Cardiac atrium fibroblast (primary cell): ENCODE results near the gene FASN. TPM values are rescaled to one million over a fixed set of nuclear protein-coding genes. Genes with fewer than 3 reads are reported as not detected.

Experiments
- total RNA-seq: library from RNA; depleted of rRNA; stranded (reverse); fragments of >200 nt; gene quantifications from 2 replicates; pipeline ENCODE4 v1.2.3, GENCODE V29; 2015

FASN gene
- total RNA-seq, result 80.9 and 170 TPM in 2 replicates

DNA sequence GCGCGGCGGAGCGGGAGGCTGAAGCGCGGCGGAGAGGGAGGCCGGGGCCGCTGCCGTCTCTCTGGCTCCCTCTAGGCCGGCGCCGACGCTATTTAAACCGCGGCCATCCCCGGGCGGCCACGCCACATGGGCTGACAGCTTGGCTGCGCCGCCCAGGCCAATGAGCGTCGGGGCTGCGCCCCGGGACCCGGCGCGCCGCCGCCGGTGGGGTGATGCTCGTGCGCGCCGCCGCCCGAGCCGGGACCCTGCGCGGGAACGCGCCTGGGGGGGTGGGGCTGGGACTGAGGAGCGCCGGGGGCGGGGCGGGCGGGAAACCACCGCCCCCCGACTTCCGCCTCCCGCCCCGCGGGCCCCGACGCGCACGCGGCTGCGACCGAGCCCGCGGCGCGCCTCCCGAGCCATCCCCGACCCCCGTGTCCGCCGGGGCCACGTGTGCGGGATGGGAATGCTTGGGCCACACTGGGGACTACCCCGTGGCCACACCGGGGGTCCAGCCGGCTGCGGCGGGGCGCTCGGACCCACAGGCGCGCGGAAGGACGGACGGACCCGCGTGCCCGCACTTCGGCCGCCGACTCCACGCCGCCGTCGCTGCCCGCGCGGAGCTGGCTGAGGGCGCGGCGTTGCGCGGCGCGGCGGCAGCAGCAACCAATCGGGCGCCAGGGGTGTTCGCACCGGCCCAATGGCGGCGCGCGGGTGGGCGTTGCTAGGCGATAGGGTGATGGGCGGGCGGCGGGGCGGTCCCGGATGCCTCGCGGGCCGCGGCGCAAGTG, at the start of gene FASN:
Gene FASN, minus strand, starts transcription at position 68 of the 770 bp plus-strand sequence. CDS start 1,791 bp downstream, outside the sequence.

GRCh38 chr17:82065638-82066303, 32.3 kb downstream of the FASN start, which contains the start of gene DUS1L:
Gene DUS1L, minus strand, starts transcription at chr17:82065804. Its CDS starts 745 bp downstream, at chr17:82065059.

DNA sequence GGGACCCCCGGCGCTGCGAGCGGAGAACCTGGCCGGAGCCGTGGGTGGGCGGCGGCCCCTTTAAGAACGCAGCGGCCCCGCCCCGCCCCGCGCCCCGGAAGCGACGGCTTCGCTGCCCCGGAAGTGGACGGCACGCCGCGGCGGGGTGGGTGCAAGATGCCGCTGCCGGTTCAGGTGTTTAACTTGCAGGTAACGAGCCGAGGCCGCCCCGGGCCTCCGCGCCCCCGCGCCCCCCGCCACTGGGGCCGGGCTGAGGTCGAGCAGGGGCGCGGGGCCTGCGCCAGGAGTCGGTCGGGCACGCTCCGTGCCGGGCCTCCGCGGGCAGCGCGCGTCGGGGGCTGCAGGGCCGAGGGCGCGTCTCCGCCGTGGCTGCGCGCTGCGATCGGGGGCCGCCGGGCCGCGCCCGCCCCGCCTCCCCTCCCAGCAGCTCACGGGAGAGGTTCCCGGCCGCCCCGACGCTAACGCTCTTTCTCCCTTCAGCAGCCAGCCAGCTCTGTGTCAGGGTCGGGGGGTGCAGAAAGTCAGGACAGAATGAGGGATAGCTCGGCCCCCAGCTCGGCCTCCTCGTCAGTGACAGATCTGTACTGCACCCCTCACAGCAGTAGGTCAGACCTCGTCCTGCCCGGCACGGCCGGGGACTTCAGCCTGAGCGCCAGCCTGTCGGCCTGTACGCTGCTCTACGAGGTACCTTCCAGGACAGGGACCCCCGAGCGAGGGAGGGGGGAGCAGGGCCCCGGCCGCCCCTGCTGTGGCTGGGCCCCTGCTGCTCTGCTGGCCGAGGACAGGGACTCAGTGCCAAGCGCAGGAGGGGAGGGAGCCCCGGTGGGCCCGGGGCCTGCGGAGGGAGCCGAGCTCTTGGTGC, 46.0 kb downstream of the FASN start, which contains the start of the genes GPS1 and RFNG:
Gene GPS1, plus strand, starts transcription at position 123 of the 862 bp plus-strand sequence. Its CDS starts 34 bp downstream, at position 157.
Gene RFNG, minus strand, starts transcription at position 36 of the 862 bp plus-strand sequence. CDS start 45 bp downstream, outside the sequence.

GRCh38 chr17:82037092-82037888, 60.7 kb downstream of the FASN start, which contains the start of gene DCXR:
Gene DCXR, minus strand, starts transcription at chr17:82037697. Its CDS starts 15 bp downstream, at chr17:82037682.

DNA sequence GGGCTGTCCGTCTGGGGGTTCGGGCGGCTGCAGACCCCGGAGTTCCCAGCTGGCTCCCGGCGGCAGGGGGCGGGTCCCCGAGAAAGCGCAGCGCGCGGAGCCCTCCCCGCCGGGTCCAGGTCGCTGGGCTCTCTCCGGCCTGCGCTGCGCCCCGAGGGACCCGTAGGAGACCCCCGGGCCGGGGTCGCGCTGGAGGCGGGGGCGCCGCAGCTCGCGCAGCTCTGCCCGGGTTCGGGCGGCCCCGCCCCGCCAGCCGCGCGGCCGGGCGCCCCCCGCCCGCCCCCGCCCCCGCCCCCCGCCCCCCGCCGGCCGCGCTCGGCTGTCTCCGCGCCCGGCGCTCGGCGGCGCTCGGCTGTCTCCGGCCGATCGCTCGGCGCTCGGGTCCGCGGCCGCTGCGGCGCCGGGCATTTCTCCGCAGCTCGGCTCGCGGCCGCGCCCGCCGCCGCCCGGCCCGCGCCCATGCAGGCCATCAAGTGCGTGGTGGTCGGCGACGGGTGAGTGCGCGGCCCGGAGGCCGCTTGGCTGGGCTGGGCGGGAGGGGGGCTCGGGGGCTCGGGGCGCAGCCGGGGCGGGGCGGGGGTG, 66.6 kb downstream of the FASN start, which contains the start of gene RAC3:
Gene RAC3, plus strand, starts transcription at position 376 of the 582 bp plus-strand sequence. Its CDS starts 84 bp downstream, at position 460.

Other genes with a start within 250 kb of the FASN start
- gene P4HB, start 237.7 kb downstream of the FASN start, total RNA-seq, result 3,334 and 3,459 TPM in 2 replicates
- gene ARHGDIA, start 226.9 kb downstream of the FASN start, total RNA-seq, result 303 and 339 TPM in 2 replicates
- gene ALYREF, start 206.7 kb downstream of the FASN start, total RNA-seq, result 55.6 and 108 TPM in 2 replicates
- 195 and 225 TPM in 2 replicates for gene ANAPC11, start 206.5 kb downstream of the FASN start, total RNA-seq
- gene NPB, start 196.0 kb downstream of the FASN start, total RNA-seq, result 6.6 TPM in 1 of 2 replicates, not detected in the other
- 28.3 and 50.5 TPM in 2 replicates for gene PCYT2, start 186.8 kb downstream of the FASN start, total RNA-seq
- gene SIRT7, start 180.1 kb downstream of the FASN start, total RNA-seq, result 13.1 and 14.3 TPM in 2 replicates
- 12.8 and 18.1 TPM in 2 replicates for gene MAFG, start 170.5 kb downstream of the FASN start, total RNA-seq
- gene PYCR1, start 160.9 kb downstream of the FASN start, total RNA-seq, result 155 and 219 TPM in 2 replicates
- not detected in 2 replicates for gene MYADML2, start 151.0 kb downstream of the FASN start, total RNA-seq
- not detected in 2 replicates for gene NOTUM, start 137.0 kb downstream of the FASN start, total RNA-seq
- 14.3 and 17.8 TPM in 2 replicates for gene ASPSCR1, start 120.6 kb downstream of the FASN start, total RNA-seq
- gene CENPX, start 75.4 kb downstream of the FASN start, total RNA-seq, result 69.9 and 77.9 TPM in 2 replicates
- gene LRRC45, start 74.9 kb downstream of the FASN start, total RNA-seq, result 7.9 and 8.8 TPM in 2 replicates
- 32.6 and 38.8 TPM in 2 replicates for gene RAC3, start 66.6 kb downstream of the FASN start, total RNA-seq
- gene DCXR, start 60.5 kb downstream of the FASN start, total RNA-seq, result 83.4 and 156 TPM in 2 replicates
- gene RFNG, start 46.4 kb downstream of the FASN start, total RNA-seq, result 34.7 and 43.7 TPM in 2 replicates
- gene GPS1, start 46.3 kb downstream of the FASN start, total RNA-seq, result 91.0 and 91.7 TPM in 2 replicates
- 33.0 and 34.7 TPM in 2 replicates for gene DUS1L, start 32.4 kb downstream of the FASN start, total RNA-seq
- gene CCDC57, start 114.6 kb upstream of the FASN start, total RNA-seq, result 6.5 and 9.4 TPM in 2 replicates
- gene SLC16A3, start 130.8 kb upstream of the FASN start, total RNA-seq, result 600 and 632 TPM in 2 replicates
- gene CSNK1D, start 175.5 kb upstream of the FASN start, total RNA-seq, result 28.7 and 31.3 TPM in 2 replicates
- 0.49 TPM in 1 of 2 replicates, not detected in the other for gene CD7, start 219.4 kb upstream of the FASN start, total RNA-seq
- gene SECTM1, start 235.5 kb upstream of the FASN start, total RNA-seq, result 18.4 and 25.6 TPM in 2 replicates